ENCODE measurements around the gene GNAQ. TPM values are rescaled to one million over a fixed set of nuclear protein-coding genes. Genes with fewer than 3 reads are reported as not detected.

The GNAQ gene
- total RNA-seq, 1 donor from 2014 or later = 16.2 TPM

DNA sequence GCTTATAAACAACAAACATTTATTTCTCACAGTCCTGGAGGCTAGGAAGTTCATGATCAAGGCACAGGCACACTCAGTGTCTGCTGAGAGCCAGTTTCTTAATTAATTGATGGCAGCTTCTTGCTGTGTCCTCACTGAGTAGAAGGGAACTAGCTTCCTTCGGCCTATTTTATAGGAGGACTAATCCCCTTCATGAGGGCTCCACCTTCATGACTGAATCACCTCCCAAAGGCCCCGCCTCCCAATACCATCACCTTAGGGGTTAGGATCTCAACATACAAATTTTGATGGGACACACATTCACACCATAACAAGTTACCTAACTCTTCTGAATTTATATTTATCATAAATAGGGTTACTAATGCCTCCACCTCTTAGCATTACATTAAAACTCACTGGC, 129.8 kb downstream of the GNAQ start:
- no peak overlapping the region for H3K4me3 ChIP-seq (ENCODE audit: low read length in 3 of 3)
- no peaks in the 10 kb centered on the region for H3K9me3 ChIP-seq (ENCODE audit: control insufficient read depth in 3 of 3, low read length in 3 of 3)
- no peaks in the 10 kb centered on the region for H3K27me3 ChIP-seq (ENCODE audit: control insufficient read depth in 3 of 3, insufficient read depth in 3 of 3, low read length in 3 of 3)
- H3K36me3 ChIP-seq (ENCODE audit: control insufficient read depth in 3 of 3, insufficient read depth in 3 of 3, low read length in 3 of 3) = no peaks in the 10 kb centered on the region
- peaks cover 0 to 2% (median 0%) of the 10 kb centered on the region in 3 donors for H3K4me1 ChIP-seq (ENCODE audit: control insufficient read depth in 3 of 3, insufficient read depth in 3 of 3, low read length in 3 of 3)
- H3K27ac ChIP-seq (ENCODE audit: low read depth, low read length) = no peak overlapping the region
- no peak overlapping the region for H3K9ac ChIP-seq (ENCODE audit: low read depth in 1 of 3, low read length in 3 of 3)

DNA sequence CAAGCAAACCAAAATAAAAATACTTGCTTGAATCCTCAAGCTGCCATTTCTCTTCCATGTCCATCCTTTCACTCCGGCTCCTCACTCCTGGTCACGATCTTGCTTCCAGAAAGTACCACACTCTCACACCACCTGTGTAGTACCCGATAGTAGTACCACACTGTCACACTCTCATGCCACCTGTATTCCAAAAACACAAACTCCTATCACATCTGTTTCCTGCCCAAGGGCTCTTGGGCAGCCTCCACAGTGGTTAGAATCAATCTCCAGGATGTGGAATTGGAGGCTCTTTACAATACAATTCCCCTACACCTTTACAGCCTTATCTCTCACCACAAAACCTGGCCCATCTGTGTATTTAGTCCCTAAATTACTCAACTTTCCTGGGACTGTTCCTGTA, 130.6 kb downstream of the GNAQ start:
- H3K36me3 ChIP-seq (ENCODE audit: control insufficient read depth in 3 of 3, insufficient read depth in 3 of 3, low read length in 3 of 3) = no peaks in the 10 kb centered on the region
- H3K9ac ChIP-seq (ENCODE audit: low read depth in 1 of 3, low read length in 3 of 3) = no peak overlapping the region
- H3K4me3 ChIP-seq (ENCODE audit: low read length in 3 of 3) = no peak overlapping the region
- no peaks in the 10 kb centered on the region for H3K27me3 ChIP-seq (ENCODE audit: control insufficient read depth in 3 of 3, insufficient read depth in 3 of 3, low read length in 3 of 3)
- no peak overlapping the region for H3K27ac ChIP-seq (ENCODE audit: low read depth, low read length)
- no peaks in the 10 kb centered on the region for H3K9me3 ChIP-seq (ENCODE audit: control insufficient read depth in 3 of 3, low read length in 3 of 3)
- peaks cover 0 to 2% (median 0%) of the 10 kb centered on the region in 3 donors for H3K4me1 ChIP-seq (ENCODE audit: control insufficient read depth in 3 of 3, insufficient read depth in 3 of 3, low read length in 3 of 3)

DNA sequence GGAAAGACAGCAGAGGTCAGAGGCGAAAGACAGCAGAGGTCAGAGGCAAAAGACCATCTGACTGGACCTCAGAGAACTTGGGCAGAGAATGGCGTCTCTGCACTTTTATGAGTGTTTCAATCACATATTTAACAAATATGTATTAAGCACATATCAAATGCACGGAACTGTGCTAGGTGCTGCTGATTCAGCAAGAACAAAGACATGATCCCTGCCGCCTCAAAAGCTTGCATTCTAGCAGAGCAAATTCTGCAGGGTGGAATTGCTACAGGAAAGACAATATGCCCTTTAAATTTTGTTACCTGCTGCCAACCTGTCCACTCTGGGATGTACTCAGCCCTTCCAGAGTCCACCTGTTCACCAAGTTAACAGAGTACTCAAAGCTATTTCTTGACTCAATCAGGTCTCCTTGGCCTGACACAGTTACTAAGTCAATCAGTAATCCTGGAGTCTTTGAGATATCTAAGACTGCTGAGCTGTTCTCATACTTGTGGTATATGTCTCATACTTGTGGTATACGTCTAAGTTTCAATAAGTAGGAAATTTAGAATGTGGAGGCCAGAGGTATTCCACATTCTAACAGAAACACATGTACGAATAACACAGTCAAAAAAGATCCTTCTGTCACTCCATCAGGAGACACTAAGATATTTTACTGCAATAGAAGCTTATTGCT, 131.8 kb downstream of the GNAQ start:
- Histone ChIP-seq H3K4me3 (ENCODE audit: low read length in 3 of 3) (no peak overlapping the region), H3K4me1 (ENCODE audit: control insufficient read depth in 3 of 3, insufficient read depth in 3 of 3, low read length in 3 of 3) (peaks cover 0 to 2% (median 0%) of the 10 kb centered on the region in 3 donors), H3K27ac (ENCODE audit: low read depth, low read length) (no peak overlapping the region), H3K9ac (ENCODE audit: low read depth in 1 of 3, low read length in 3 of 3) (no peak overlapping the region), H3K36me3 (ENCODE audit: control insufficient read depth in 3 of 3, insufficient read depth in 3 of 3, low read length in 3 of 3) (no peaks in the 10 kb centered on the region), H3K9me3 (ENCODE audit: control insufficient read depth in 3 of 3, low read length in 3 of 3) (no peaks in the 10 kb centered on the region), H3K27me3 (ENCODE audit: control insufficient read depth in 3 of 3, insufficient read depth in 3 of 3, low read length in 3 of 3) (no peaks in the 10 kb centered on the region)

DNA sequence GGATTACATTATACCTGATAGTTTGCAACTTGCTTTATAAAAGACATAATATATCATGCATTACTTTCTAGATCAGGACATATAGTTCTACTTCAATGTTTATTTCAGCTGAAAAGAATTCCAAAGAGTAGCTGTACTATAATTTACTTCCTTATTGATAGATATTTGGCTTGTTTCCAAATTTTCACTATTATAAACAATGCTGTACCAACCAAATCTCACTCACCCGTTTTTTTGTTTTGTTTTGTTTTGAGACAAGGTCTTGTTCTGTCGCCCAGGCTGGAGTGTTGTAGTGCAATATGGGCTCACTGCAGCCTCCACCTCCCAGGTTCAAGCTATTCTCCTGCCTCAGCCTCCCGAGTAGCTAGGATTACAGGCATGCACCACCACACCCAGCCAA, 132.7 kb downstream of the GNAQ start:
- H3K36me3 ChIP-seq (ENCODE audit: control insufficient read depth in 3 of 3, insufficient read depth in 3 of 3, low read length in 3 of 3) = no peaks in the 10 kb centered on the region
- H3K4me1 ChIP-seq (ENCODE audit: control insufficient read depth in 3 of 3, insufficient read depth in 3 of 3, low read length in 3 of 3) = peaks cover 0 to 2% (median 0%) of the 10 kb centered on the region in 3 donors
- no peaks in the 10 kb centered on the region for H3K9me3 ChIP-seq (ENCODE audit: control insufficient read depth in 3 of 3, low read length in 3 of 3)
- no peak overlapping the region for H3K9ac ChIP-seq (ENCODE audit: low read depth in 1 of 3, low read length in 3 of 3)
- no peak overlapping the region for H3K27ac ChIP-seq (ENCODE audit: low read depth, low read length)
- no peak overlapping the region for H3K4me3 ChIP-seq (ENCODE audit: low read length in 3 of 3)
- H3K27me3 ChIP-seq (ENCODE audit: control insufficient read depth in 3 of 3, insufficient read depth in 3 of 3, low read length in 3 of 3) = no peaks in the 10 kb centered on the region

DNA sequence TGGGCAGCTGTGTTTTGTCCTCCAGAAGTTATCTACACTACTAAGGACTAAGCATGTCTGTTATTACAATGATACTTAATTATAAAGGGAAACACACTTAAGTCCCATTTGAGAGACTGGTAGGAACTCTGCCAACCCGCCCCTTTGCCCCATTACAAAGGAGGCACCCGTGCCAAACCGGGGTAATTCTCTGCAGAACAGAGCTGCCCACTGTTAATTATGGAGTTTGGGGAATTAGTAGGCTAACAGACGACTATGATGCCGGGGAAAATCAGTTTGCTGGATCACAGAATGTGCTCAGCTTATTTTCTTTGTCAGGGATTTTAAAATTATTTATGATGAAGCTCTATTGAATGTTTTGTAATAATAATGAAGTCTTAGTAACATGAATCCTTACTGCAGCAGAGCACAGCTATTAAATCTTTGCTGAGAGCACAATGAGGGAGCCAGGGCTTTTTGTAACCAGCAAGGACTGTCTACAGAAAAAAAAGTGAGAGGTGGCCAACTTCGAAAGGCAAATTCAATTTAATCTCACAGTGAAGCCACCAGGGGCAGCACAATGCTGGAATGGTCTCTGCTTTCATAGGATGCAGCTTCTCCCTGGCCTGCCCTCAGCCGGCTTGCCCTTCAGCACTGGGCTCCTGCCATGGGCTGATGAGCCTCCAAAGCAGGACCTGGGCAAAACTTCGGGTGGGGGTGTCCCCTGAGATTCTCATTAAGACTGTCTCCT, 134.5 kb downstream of the GNAQ start:
- Histone ChIP-seq H3K27ac (ENCODE audit: low read depth, low read length) (no peak overlapping the region), H3K27me3 (ENCODE audit: control insufficient read depth in 3 of 3, insufficient read depth in 3 of 3, low read length in 3 of 3) (no peaks in the 10 kb centered on the region), H3K36me3 (ENCODE audit: control insufficient read depth in 3 of 3, insufficient read depth in 3 of 3, low read length in 3 of 3) (peaks cover 0 to 2% (median 0%) of the 10 kb centered on the region in 3 donors)

DNA sequence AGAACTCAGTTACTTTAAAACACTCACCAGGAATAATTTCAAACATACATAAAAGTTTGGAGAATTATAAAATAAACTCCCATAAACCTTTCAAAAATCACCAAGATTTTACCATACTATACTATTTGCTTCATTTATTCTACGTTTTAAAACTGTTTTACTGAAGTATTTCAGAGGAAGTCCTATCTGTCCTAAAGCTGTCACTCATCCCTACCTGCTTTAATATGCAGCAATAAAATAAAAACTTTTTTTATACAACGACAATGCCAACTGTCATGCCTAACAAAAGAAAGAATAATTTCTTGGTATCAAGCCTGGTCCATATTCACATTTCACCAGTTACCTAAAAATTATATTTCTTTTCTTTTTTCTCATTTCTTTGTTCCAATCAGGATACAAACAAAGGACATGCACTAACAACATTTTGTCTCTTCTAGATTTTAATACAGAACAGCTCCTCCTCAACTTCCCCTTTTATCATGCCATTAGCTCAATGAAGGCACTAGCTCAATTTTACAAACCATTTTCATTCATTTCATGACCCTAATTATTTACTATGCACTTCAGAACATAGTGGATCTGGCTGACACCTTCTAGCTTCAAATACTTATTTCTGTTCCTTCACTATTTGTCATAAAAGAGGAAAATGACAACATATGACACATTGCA, 135.2 kb downstream of the GNAQ start:
- Histone ChIP-seq H3K27me3 (ENCODE audit: control insufficient read depth in 3 of 3, insufficient read depth in 3 of 3, low read length in 3 of 3) (no peaks in the 10 kb centered on the region), H3K27ac (ENCODE audit: low read depth, low read length) (no peak overlapping the region), H3K9me3 (ENCODE audit: control insufficient read depth in 3 of 3, low read length in 3 of 3) (no peaks in the 10 kb centered on the region), H3K4me3 (ENCODE audit: low read length in 3 of 3) (no peak overlapping the region), H3K9ac (ENCODE audit: low read depth in 1 of 3, low read length in 3 of 3) (no peak overlapping the region), H3K36me3 (ENCODE audit: control insufficient read depth in 3 of 3, insufficient read depth in 3 of 3, low read length in 3 of 3) (peaks cover 0 to 2% (median 0%) of the 10 kb centered on the region in 3 donors), H3K4me1 (ENCODE audit: control insufficient read depth in 3 of 3, insufficient read depth in 3 of 3, low read length in 3 of 3) (peaks cover 0 to 2% (median 0%) of the 10 kb centered on the region in 3 donors)

More for the DNA sequence above, 134.5 kb downstream of the GNAQ start:
- H3K9ac ChIP-seq (ENCODE audit: low read depth in 1 of 3, low read length in 3 of 3) = no peak overlapping the region
- no peaks in the 10 kb centered on the region for H3K9me3 ChIP-seq (ENCODE audit: control insufficient read depth in 3 of 3, low read length in 3 of 3)
- H3K4me3 ChIP-seq (ENCODE audit: low read length in 3 of 3) = no peak overlapping the region
- peaks cover 0 to 2% (median 0%) of the 10 kb centered on the region in 3 donors for H3K4me1 ChIP-seq (ENCODE audit: control insufficient read depth in 3 of 3, insufficient read depth in 3 of 3, low read length in 3 of 3)

DNA sequence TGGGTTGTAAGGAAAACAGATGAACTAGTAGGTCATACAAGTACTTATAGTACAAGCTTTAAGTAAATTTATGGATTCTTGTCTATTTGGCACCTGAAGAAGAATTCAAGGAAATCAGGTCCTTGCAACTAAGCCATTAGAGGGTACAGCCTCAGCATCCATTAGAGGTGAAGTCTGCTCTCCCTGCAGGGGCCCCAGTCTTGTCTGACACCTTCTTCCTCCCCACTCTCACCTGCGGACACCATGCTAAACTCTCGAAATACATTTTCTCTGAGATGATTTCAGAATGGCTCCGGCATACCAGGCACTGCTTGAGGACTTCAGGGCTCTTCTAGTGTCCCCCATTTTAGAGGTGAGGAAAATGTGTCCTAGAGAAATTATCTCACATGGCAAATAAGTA, 137.9 kb downstream of the GNAQ start:
- Histone ChIP-seq H3K4me1 (ENCODE audit: control insufficient read depth in 3 of 3, insufficient read depth in 3 of 3, low read length in 3 of 3) (peaks cover 0 to 2% (median 0%) of the 10 kb centered on the region in 3 donors), H3K27me3 (ENCODE audit: control insufficient read depth in 3 of 3, insufficient read depth in 3 of 3, low read length in 3 of 3) (no peaks in the 10 kb centered on the region), H3K9ac (ENCODE audit: low read depth in 1 of 3, low read length in 3 of 3) (no peak overlapping the region), H3K4me3 (ENCODE audit: low read length in 3 of 3) (no peak overlapping the region), H3K9me3 (ENCODE audit: control insufficient read depth in 3 of 3, low read length in 3 of 3) (no peaks in the 10 kb centered on the region), H3K27ac (ENCODE audit: low read depth, low read length) (no peak overlapping the region), H3K36me3 (ENCODE audit: control insufficient read depth in 3 of 3, insufficient read depth in 3 of 3, low read length in 3 of 3) (peaks cover 0 to 5% (median 0%) of the 10 kb centered on the region in 3 donors)

DNA sequence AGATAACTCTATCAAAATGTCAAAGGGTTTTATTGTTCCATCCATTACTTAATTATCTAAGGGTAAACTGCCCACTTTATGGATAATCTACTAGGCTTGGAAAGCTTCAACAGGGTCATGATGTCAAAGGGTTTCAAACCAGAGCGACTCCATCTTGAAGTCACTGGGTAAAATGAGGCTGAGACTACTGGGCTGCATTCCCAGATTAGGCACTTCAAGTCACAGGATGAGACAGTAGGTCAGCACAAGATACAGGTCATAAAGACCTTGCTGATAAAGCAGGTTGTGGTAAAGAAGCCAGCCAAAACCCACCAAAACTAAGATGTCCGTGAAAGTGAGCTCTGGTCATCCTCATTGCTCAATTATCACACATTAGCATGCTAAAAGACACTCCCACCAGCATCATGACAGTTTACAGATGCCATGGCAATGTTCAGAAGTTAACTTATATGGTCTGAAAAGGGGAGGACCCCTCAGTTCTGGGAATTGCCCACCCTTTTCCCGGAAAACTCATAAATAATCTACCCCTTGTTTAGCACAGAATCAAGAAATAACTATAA, 138.6 kb downstream of the GNAQ start:
- Histone ChIP-seq H3K9ac (ENCODE audit: low read depth in 1 of 3, low read length in 3 of 3) (no peak overlapping the region), H3K4me3 (ENCODE audit: low read length in 3 of 3) (no peak overlapping the region), H3K27ac (ENCODE audit: low read depth, low read length) (no peak overlapping the region), H3K27me3 (ENCODE audit: control insufficient read depth in 3 of 3, insufficient read depth in 3 of 3, low read length in 3 of 3) (no peaks in the 10 kb centered on the region), H3K4me1 (ENCODE audit: control insufficient read depth in 3 of 3, insufficient read depth in 3 of 3, low read length in 3 of 3) (peaks cover 0 to 2% (median 0%) of the 10 kb centered on the region in 3 donors), H3K9me3 (ENCODE audit: control insufficient read depth in 3 of 3, low read length in 3 of 3) (no peaks in the 10 kb centered on the region), H3K36me3 (ENCODE audit: control insufficient read depth in 3 of 3, insufficient read depth in 3 of 3, low read length in 3 of 3) (peaks cover 0 to 5% (median 0%) of the 10 kb centered on the region in 3 donors)

DNA sequence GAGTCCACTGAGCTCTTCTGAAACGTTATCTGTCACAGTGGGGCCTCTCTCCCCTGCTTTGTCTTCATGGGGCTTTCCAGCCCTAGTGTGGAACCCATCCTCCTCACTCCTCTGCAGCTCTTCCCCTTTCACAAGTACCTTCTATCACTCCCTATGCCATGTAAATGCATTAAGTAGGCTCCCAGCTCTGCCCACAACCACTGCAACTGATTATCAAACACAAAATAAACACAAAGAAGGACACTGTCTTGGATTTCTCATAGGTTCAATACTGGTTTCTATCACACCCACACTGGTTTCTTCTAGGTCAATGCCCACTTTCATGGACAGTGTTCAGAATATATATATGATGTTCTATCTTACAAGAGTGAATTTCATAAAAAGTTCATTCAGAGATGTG, 139.4 kb downstream of the GNAQ start:
- H3K27me3 ChIP-seq (ENCODE audit: control insufficient read depth in 3 of 3, insufficient read depth in 3 of 3, low read length in 3 of 3) = no peaks in the 10 kb centered on the region
- no peak overlapping the region for H3K9ac ChIP-seq (ENCODE audit: low read depth in 1 of 3, low read length in 3 of 3)
- no peaks in the 10 kb centered on the region for H3K4me1 ChIP-seq (ENCODE audit: control insufficient read depth in 3 of 3, insufficient read depth in 3 of 3, low read length in 3 of 3)
- no peak overlapping the region for H3K27ac ChIP-seq (ENCODE audit: low read depth, low read length)
- H3K4me3 ChIP-seq (ENCODE audit: low read length in 3 of 3) = no peak overlapping the region
- no peaks in the 10 kb centered on the region for H3K9me3 ChIP-seq (ENCODE audit: control insufficient read depth in 3 of 3, low read length in 3 of 3)
- H3K36me3 ChIP-seq (ENCODE audit: control insufficient read depth in 3 of 3, insufficient read depth in 3 of 3, low read length in 3 of 3) = peaks cover 0 to 5% (median 0%) of the 10 kb centered on the region in 3 donors
